KMS-11 (cell line): ENCODE measurements around the gene OR56A4.

Source experiments
- H2AFZ ChIP-seq: fragments of 200-600 bp; sonication (generic); 2 replicates; pipeline ENCODE4 v1.6.1; 2016; ENCODE audit warnings: antibody characterized with exemption, mixed run types, low read depth
- H3K27ac ChIP-seq: fragments of 200-600 bp; sonication (generic); 2 replicates; pipeline ENCODE4 v1.6.1; 2016; ENCODE audit warnings: mild to moderate bottlenecking, mixed run types
- H3K27me3 ChIP-seq: fragments of 200-600 bp; sonication (generic); 2 replicates; pipeline ENCODE4 v1.6.1; 2017; ENCODE audit warnings: mild to moderate bottlenecking, low read depth, mixed run types, moderate library complexity; ENCODE audit not compliant: insufficient read depth
- H3K36me3 ChIP-seq: fragments of 200-600 bp; sonication (generic); 2 replicates; pipeline ENCODE4 v1.6.1; 2017; ENCODE audit warnings: mild to moderate bottlenecking, mixed run types; ENCODE audit not compliant: insufficient read depth
- H3K4me1 ChIP-seq: fragments of 200-600 bp; sonication (generic); 2 replicates; pipeline ENCODE4 v1.6.1; 2016; ENCODE audit warnings: mild to moderate bottlenecking, low read depth, mixed run types; ENCODE audit not compliant: poor library complexity, severe bottlenecking
- H3K4me2 ChIP-seq: fragments of 200-600 bp; sonication (generic); 2 replicates; pipeline ENCODE4 v1.7.0; 2016; ENCODE audit warnings: mild to moderate bottlenecking, mixed run types
- H3K4me3 ChIP-seq: fragments of 200-600 bp; sonication (generic); IDR thresholded peaks from 2 replicates; pipeline ENCODE4 v1.6.1; 2017; ENCODE audit warnings: low read depth, low read length, mixed read lengths; ENCODE audit not compliant: insufficient read depth
- H3K79me2 ChIP-seq: fragments of 200-600 bp; sonication (generic); 2 replicates; pipeline ENCODE4 v1.6.1; 2016; ENCODE audit warnings: low read depth, mixed run types; ENCODE audit not compliant: insufficient read depth
- H3K9ac ChIP-seq: fragments of 200-600 bp; sonication (generic); 2 replicates; pipeline ENCODE4 v1.6.1; 2016; ENCODE audit warnings: mild to moderate bottlenecking, mixed run types
- H4K20me1 ChIP-seq: fragments of 200-600 bp; sonication (generic); 2 replicates; pipeline ENCODE4 v1.6.1; 2016; ENCODE audit warnings: mild to moderate bottlenecking, mixed run types; ENCODE audit not compliant: insufficient read depth
- CTCF ChIP-seq: fragments of 200-600 bp; sonication (generic); conservative IDR thresholded peaks from 2 replicates; pipeline ENCODE4 v1.6.1; 2017; ENCODE audit warnings: low read depth, mild to moderate bottlenecking, antibody characterized with exemption, low read length, moderate library complexity, mixed read lengths

Gene OR56A4

DNA sequence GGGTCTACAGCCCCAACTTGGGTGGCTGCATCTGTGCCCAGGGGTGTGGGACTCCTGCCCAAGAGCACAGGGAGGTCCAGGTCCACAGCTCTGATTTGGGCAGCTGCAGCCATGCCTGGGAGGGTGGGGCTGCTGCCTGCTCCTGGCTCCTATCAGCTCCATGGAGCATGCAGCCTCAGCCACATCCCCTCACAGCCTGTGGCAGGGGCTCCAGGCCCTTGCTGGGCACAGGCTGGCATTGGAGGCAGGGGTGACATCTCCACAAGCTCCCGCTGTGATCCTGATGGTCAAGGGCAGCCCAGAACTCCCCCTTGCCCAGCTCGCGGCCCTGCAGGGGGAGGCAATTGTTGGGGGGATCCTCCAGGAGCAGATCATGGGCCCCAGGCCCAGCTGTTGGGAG is 6.3 kb upstream of the OR56A4 start:
- H3K4me1 ChIP-seq = no peaks in the 10 kb centered on the region
- H3K4me2 ChIP-seq = no peak overlapping the region
- no peak overlapping the region for H3K4me3 ChIP-seq
- no peaks in the 10 kb centered on the region for H3K79me2 ChIP-seq
- H4K20me1 ChIP-seq = no peaks in the 10 kb centered on the region
- H3K9ac ChIP-seq = no peak overlapping the region
- H3K27me3 ChIP-seq = no peaks in the 10 kb centered on the region
- H2AFZ ChIP-seq = no peak overlapping the region
- no peak for TF ChIP-seq CTCF
- no peaks in the 10 kb centered on the region for H3K36me3 ChIP-seq
- H3K27ac ChIP-seq = no peak overlapping the region

DNA sequence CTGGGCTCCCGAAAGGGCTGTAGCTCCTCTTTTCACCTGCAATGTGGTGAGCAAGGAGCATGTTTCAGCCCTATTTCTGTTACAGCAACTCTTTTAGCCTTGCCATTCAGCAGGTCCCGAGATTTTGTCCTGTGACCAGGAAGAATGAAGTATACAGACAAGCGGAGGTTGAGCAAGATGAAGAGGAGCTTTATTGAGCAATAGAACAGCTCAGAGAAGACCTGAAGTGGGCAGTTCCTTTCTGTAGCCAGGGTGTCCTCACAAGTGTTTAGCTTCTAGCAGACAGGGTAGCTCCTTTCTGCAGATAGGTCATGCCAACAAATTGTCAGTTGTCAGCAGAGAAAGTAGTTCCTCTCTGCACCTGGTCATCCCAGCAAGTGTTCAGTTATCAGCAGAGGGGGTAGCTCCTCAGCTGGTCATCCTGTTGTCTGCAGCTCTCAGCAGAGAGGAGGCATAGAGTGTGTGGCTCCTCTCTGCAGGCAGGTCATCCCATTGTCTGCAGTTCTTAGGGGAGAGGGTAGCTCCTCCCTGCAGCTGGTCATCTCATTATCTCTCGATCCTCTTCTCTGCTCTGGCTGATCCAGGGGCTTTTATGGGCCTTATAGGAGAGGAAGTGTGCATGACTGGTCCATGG is 5.4 kb upstream of the OR56A4 start:
- no peaks in the 10 kb centered on the region for H3K4me1 ChIP-seq
- no peak overlapping the region for H2AFZ ChIP-seq
- no peaks in the 10 kb centered on the region for H3K36me3 ChIP-seq
- no peak overlapping the region for H3K9ac ChIP-seq
- no peak overlapping the region for H3K27ac ChIP-seq
- H3K79me2 ChIP-seq = no peaks in the 10 kb centered on the region
- no peak for TF ChIP-seq CTCF
- no peak overlapping the region for H3K4me2 ChIP-seq
- H4K20me1 ChIP-seq = no peaks in the 10 kb centered on the region
- no peaks in the 10 kb centered on the region for H3K27me3 ChIP-seq
- H3K4me3 ChIP-seq = no peak overlapping the region

DNA sequence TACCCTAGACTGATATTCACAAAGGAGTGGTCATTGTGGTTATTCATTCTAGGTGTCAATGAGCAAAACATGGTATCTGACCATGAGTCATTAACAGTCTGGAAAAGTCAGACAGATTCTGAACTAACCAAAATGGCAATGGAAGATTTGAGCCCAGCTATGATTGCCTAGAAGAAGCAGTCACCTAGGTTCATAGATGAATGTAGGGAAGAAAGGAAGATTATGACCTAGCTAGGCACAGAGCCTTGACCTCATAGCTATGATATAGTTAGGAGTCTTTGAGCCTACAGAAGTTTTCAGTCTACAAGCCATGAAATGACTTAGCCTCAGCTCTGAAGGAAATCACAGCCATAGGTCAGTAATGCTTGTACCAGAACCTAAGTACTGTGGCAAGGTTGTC is 351 bp downstream of the OR56A4 start:
- no peak for TF ChIP-seq CTCF
- Histone ChIP-seq H3K27me3 (no peaks in the 10 kb centered on the region), H3K9ac (no peak overlapping the region), H3K4me1 (no peaks in the 10 kb centered on the region), H3K79me2 (no peaks in the 10 kb centered on the region), H3K36me3 (no peaks in the 10 kb centered on the region), H2AFZ (no peak overlapping the region), H4K20me1 (no peaks in the 10 kb centered on the region), H3K4me3 (no peak overlapping the region), H3K27ac (no peak overlapping the region), H3K4me2 (no peak overlapping the region)

DNA sequence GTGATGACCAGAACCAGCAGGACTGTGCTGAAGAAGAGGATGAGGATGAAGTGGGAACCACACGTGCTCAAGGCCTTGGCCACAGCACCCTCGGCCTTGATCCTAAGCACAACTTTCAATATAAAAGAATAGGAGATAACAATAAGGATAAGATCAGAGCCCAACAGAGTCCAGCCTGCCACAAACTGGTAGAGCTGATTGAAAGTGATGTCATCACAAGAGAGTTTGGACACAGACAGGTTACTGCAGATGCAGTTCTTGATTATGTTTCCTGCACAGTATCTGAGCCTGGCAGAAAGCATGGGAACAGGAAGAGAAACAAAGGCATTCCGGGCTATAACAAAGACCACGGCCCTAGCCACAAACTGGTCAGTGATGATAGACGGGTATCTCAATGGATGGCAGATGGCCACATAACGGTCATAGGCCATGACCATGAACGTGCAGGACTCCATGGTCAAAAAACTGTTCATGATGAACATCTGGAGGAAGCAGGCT is 4.5 kb downstream of the OR56A4 start:
- H3K36me3 ChIP-seq = no peaks in the 10 kb centered on the region
- H3K4me1 ChIP-seq = no peaks in the 10 kb centered on the region
- no peak overlapping the region for H3K27ac ChIP-seq
- H3K4me3 ChIP-seq = no peak overlapping the region
- no peak overlapping the region for H3K4me2 ChIP-seq
- no peaks in the 10 kb centered on the region for H4K20me1 ChIP-seq
- TF ChIP-seq CTCF = no peak
- H2AFZ ChIP-seq = no peak overlapping the region
- H3K9ac ChIP-seq = no peak overlapping the region
- H3K27me3 ChIP-seq = no peaks in the 10 kb centered on the region
- no peaks in the 10 kb centered on the region for H3K79me2 ChIP-seq
